Measurements from ENCODE around the gene PLEKHM3.
"Not testable (repeated sequence)": the region's sequence is repeated elsewhere in the genome, so short reads cannot be mapped to it uniquely, and the experiment has no call there.

The PLEKHM3 gene

DNA sequence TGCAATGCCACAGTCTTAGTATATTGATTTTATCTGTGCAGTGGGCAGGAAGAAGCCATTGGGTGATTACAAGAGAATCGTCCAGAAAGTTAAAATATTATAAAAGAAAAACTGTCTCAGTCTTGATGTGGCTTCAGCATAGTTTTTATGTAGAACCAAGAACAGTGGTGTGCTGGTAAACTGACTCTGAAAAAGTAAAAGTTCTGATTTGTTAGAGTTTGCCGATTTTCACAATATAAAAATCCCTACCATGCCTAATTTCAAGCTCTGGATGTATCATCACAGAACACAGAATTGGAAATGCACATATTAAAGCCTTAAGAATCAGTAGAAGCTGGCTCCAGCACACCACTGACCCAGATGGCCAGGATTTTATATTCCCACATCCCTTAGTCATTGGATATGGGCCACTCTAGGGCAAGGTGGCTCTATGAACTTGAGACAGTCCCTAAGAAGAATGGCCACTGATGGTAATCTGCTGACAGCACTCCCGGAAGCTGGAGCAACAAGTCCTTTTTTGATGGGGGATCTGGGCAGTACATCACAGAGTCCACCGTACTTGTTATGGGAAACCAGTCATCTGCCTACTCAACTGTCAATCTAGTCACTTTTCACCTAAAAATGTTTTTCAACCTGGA lies 9.3 kb upstream of the PLEKHM3 start:
- no peak for DNase-seq

DNA sequence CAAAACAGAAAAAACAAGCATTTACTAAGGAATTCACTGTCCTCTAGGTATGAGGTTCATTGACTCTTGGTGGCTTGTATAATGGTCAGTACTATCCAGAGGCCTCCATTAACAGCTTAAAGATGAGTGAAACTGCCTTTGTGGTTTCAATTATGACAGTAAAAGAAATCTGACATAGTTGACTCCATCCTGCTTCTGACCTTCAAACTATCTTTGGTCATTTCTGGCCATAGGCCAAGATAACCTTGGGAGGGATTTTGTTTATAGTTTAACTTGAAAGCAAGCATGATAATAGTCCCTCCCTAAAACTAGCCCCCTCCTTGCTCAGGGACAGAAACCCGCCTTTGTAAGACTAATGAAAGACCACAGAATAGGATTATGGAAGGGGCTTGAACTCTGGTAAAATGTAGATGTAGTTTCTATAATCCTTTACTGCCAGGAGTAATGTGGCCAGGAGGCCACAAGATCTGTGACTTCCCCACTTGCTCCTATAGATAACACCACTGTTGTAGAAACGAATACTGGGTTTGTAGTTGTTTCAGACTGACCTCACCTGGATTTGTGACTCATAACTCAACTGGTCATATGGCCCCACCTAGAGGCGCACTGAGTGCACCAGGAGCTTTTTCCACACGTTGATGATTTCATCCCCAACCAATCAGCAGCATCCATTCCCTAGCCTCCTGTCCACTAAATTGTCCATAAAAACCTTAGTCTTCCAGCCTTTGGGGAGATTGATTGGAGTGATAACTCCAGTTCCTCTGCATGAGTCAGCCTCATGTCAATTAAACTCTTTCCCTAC lies 8.6 kb upstream of the PLEKHM3 start:
- DNase-seq, result peak; percentile 29

DNA sequence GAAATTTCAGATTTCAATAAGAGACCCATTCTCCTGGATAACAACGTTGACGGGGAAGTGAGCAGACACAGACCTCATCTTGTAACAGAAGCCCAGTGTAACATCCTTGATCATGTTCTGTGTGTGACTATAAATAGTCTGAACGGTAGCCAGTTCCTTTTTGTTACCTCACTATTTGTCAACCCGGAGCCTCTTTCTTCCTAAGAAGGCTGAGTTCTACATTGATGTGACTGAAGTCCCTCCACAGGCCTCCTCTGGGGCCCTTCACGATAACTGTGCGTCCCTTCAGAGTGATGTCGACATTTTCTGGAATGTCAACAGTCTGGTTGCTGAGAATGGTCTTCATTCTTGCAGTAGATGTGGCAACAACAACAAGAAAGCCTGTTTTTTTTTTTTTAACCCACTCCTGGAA lies 6.3 kb upstream of the PLEKHM3 start:
- no peak for DNase-seq

DNA sequence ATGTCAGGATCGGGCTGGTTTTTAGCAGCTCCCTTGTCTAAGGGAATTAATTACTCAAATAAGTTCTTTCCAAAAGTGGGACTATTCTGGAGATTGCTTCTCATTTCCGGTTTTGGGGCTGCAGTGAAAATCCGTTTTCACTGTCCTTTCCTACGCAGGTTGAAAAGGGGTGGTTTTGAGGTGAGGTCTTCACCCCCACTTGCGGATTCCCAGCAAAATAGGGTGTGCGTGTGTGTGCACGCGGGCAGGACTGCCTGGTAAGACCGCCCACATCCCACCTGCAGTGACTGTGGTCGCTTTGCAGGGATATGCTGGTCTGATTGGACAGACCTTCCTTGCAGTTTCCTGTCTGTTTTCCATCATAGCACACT lies 472 bp upstream of the PLEKHM3 start:
- peak; percentile 4 for DNase-seq

DNA sequence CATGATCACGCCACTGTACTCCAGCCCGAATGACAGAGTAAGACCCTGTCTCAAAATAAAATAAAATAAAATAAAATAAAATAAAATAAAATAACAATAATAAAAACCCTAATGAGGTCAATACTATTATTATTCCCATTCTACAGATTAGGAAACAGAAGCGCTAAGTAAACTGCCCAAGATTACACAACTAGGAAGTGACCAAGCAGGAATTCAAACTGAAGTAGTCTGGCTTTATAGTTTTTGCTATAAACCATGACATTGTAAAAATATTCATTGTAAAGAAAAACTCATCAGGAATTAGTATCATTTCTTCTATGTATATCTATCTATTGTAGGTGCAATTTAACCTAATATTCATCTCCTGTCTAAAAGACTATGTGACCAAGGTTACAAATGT lies 1.2 kb downstream of the PLEKHM3 start:
- DNase-seq, result no peak

DNA sequence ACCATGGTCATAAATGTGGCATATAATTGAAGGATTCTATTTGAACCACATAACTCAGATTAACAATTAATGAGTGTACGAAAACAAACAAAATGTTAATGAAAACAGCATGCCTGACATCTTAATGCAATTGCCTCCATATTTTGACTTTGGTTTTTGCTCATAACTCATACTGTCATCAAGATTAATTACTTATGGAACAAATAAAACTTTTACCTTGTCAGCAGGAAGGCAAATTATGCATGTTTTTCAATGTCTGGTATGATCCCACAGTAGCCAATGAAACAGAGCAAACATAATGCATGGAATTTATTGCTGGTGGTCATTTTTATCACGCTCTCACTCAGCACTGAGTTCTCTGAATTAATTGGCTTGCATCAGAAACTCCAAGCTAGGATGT lies 5.1 kb downstream of the PLEKHM3 start:
- no peak for DNase-seq

DNA sequence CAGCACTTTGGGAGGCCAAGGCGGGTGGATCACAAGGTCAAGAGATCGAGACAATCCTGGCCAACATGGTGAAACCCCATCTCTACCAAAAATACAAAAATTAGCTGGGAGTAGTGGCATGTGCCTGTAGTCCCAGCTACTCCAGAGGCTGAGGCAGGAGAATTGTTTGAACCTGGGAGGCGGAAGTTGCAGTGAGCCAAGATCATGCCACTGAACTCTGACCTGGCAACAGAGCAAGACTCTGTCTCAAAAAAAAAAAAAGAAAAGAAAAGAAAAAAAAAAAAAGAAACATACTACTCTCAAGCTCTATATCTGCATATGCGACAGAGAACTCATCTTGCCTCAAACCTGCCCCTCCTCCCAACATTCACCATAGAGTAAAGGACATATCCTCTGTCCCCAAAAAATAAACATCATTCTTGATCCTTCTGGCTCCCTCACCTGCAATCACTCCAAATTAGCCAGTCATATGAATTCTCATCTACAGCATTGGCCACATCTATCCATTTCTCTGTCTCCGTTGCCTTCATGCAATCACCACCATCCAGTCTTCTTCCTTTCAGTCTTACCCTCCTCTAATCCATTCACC lies 7.1 kb downstream of the PLEKHM3 start:
- DNase-seq, result not testable (repeated sequence)

DNA sequence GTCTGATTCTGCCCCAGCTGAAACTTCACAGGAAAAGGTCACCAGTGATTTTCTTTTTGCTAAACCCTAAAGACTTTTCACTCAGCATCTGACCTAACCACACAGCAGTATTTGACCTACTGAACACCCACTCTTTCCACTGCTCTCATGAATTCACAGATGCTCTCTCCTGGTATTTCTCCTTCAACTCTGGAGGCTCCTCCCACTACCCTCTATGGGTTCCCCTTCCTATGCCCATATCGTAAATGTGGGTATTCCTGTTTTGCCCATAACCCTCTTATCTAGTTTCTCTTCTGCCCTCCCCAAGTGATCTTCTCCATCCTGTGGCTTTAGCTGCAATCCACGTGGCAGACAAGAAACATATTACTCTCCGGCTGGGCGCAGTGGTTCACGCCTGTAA lies 7.6 kb downstream of the PLEKHM3 start:
- DNase-seq, result no peak

DNA sequence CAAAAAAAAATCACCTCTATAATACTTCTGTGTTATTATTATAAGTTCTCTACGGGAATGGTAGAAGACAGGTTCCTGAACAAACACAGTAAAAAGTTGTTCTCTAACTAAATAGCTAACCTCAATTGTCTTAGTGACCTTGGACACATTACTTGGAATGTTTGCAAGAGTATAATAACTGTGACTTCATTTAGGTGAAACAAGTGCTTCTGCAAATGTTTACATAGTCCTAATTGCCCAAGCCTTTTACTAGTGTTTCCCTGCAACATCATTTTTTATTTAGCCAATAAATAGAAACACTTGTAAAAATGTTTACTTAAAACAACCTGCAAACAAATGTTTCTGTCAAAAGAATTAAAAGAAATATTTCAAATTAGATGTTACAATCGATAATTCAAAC lies 9.9 kb downstream of the PLEKHM3 start:
- no peak for DNase-seq

DNA sequence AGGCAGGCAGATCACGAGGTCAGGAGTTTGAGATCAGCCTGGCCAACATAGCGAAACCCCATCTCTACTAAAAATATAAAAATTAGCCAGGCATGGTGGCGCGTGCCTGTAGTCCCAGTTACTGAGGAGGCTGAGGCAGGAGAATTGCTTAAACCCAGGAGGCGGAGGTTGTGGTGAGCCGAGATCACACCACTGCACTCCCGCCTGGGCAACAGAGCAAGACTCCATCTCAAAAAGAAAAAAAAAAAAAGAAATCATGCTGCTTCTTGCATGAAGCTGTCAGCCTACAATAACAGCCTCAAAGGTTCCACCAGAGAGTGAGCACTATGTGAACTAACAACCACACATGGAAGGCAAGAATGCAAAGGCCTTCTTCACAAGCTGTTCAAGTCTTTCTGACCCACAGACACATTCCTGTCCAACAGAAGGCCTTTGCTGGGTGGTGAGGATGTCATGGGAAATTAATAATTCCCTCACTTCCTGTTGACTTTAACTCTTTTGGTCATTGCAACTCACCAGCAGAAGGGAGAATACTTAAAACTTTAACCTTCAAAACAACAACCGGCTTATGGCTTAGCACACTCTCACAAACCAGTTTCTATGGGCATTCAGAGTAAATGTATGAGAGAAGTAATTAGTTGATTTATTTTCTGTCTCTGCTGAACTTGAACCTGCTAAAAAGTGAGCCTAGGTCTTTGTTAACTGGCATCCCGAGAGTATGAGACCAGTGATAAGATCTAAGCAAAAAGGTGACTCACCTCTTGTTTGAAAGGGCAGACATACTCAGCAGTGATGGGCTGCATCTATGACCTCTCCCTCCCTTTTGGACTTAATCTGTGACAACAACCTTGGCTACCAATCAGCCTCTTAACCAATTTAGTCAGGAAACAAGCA lies 11.8 kb downstream of the PLEKHM3 start:
- no peak for DNase-seq

DNA sequence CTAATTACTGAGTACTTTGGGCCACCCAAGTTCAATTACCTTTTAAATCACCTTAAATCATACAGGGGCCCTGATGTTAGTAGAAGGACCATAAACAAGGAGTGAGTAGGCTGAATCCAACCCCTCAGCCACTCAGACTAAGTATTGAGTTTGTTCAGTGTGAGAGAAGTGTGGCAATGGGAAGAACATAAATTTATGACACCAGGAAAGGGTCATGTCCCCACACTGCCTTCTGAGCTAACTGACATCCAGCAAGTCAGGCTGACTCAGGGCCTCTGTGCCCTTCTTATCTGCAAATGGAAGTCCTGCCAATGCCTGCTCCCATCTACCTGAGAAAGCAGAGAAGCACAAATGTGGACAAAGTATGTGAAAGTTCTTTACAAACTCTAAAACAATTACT lies 12.9 kb downstream of the PLEKHM3 start:
- DNase-seq, result no peak

DNA sequence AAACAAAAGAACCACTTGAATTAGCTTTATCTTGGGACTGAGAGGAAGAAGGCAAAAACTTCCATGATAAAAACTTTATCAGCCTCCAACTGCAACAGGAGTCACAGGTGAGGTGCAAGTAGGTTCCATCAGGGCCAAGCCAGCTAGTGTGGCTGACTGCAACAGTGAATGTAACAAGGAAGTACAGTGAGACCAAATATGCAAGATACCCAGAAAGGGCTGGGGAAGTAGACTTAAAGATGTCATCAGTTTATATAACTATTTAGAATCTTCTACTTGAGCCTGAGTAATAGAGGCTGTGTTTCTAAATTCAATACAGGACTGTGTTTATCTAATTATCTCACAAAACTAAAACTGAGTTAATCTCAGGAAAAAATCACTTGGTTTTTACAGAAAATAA lies 14.8 kb downstream of the PLEKHM3 start:
- no peak for DNase-seq

DNA sequence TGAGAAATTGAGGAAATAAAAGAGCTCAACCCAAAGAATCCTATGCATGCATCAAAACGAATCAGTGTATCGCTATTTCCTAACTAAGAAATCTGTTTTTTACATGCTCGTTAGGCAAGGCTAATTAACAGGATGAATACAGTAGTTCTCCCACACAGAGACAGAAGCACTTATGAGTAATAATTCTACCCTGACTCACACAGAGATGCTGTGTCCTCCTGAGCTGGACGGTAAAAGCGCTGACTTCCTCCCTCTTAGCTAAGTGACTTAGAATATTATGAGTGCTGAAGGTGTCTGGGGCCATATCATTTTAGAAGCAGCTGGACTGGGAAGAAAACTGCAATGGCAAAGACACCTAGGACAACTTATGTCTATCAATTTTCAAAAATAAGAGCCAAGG lies 18.5 kb downstream of the PLEKHM3 start:
- no peak for DNase-seq

DNA sequence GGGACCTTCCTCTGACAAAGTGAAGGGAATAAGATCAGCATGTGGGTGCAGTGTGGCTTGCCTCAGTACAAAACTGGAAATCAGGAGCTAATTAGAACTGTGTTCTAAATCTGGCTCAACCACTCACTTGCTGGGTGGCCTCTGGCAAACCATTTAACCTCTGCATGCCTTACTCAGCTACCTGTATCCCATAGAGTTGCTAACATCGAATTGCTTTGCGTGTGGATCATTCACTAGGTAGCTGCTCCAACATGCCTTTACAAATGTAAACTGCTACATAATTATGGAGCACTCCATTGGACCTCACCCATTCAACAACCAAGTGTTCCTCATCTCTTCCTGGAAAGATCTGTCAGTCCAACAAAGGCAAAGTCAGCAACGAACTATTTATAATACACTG lies 19.0 kb downstream of the PLEKHM3 start:
- no peak for DNase-seq

DNA sequence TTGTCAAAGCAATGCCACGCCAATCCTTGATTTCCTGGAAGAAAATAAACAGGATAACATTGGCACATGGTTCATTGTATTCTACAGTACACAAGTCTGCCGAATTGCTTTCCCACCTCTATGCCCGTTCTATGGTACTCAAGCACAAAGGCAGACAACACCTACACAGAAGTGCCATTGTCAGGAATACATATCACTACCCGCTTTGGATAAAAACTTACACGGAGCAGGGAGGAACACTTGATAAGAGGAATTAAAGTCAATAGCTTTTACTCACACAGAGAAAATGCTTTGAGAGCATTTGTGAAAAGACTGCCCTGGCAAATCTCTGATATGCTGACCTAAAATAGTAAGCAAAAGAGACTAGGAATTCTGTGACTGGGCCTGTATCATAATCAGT lies 23.4 kb downstream of the PLEKHM3 start:
- DNase-seq, result no peak

DNA sequence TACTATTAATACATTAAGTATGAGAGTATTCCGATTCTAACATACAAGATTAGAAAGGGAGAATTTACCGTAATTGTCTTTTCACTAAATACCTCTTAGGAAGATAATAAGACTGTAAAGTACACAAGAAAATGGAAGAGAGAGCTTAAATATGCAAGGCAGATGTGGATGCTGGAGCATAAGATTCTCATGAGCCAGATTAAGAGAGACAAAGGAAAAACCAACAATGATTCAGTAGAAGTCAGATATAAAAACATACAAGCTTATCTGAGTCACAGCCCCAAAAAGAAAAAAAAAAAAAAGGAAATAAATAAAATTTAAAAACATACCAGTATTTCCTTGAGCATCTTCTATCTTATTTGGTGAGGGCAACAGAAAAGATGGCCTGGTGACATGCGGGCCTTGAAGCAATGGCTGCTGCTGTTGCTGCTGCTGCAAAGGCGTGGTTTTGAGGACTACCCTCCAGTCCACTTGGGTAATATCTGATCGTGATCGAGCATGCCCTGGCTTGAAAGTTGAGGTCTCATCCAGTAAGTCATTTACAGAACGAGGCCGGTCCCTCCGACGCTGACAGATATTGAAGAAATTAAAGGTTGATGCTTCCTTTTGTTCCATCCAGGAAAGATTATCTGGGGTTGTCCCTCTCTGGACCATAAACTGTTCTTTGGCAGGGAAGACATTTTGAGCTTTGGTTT lies 24.5 kb downstream of the PLEKHM3 start:
- DNase-seq, result no peak

DNA sequence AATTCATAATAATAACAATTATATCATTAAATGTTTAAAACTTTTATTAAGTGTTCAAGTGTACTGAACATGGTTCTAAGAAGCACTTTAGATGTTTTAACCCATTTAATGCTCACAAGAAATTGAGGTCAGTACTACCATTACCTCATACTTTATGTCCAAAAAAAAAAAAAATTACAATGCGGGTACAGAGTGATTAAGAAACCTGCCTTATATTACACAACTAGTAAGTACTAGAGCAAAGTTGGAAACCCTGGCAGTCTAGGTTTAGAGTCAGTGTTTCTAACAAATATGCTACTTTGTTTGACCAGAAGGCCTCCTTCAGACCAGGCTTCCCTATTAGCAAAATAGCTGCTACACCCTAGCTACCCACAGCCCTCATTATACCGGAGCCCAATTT lies 28.5 kb downstream of the PLEKHM3 start:
- no peak for DNase-seq

DNA sequence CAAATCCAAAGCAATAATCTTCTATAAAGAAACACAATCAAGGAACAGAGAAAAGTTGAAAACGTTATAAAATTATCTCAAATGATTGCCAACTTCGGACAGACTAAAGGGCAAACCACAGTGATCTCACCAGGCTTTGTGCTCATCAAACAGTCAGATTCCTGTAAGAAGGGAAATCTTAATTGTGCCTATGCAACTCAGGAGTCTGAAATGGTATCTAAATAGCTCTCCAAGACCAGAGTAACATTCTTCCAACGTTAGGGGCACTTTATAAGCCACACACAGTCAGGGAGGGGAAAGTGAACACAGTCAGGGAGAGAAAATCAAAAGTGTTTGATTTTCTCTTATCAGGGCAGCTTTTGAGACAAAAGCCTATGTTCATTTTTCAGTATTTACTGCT lies 29.4 kb downstream of the PLEKHM3 start:
- DNase-seq, result no peak

DNA sequence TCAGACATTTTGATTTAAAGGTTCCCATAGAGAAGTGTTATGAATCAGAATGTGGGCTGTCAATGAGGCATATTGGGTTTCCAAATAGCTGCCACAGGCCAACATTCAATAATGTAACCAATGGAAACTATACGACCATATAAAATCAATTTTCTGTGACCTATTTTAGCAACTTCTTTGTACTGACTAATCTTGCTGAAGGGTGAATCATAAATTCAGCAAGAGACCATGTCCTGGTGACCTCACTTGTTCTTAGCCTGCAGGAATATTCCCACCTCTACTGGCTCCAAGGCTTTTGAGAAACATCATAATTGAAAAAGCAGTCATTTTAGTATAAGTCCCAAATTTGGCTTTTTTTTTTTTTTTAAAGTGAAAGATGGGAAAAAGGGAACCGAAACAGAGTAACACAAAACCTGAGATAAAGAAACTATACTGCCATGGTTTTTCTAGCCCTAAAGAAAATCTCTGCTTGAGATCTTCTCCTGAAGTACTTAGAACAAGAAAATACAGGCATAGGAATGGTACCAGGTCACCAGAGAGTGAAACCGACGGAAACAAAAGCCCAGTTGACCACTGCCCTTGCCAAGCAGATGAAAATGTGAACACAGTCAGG lies 32.1 kb downstream of the PLEKHM3 start:
- no peak for DNase-seq

DNA sequence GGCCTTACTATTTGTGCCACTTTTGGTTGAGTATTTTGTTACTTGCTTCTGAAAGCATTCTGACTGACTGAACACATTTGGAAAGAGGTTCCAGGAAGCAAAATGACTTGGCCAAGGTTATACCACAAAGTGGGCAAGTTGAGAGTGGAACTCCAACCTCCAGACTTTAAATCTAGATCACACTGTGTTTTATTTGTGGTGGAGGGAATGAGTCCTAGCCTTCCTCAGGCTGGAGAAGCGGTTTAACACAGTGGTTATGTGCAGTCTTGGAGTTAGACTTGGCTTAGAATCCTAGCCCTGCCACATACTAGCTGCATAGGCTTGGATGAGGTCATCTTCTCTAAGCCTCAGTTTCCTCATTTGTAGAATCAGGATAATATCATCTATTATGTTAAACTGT lies 33.4 kb downstream of the PLEKHM3 start:
- no peak for DNase-seq

DNA sequence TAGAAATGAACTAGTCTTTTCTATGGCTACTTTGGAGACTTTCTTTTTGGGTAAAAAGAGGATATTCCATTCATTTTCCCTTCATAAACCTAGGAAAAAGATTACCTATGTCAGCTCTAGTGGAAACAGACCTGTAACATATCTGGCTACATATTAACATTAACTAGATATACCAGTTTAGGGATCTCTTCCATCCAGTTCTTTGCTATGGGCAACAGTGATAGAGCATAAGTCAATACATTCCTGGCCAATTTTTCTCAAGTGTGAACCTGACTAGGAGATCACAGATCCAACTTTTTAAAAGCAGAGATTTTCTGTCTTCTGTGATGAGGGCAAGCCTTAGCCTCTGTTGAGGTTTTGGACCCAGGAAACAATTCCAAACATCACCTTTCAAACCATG lies 34.5 kb downstream of the PLEKHM3 start:
- no peak for DNase-seq

DNA sequence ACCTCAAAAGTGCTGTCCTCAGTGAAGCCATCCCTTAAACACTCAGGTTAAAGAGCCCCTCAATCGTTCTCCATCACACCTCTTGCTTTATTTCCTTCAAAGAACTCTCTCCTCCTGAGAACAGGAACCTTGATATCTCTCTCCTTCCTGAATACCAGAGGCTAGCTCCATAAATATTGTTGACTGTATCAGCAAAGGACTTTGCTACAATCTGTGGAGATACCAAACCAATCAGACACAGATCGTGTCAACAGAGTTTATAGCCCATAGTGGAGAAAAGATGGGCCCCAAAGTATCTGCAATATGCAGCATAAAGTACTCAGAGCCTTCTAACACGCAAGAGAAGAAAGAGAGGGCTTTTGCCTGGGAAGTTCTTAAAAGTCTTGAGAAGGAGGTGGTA lies 36.4 kb downstream of the PLEKHM3 start:
- DNase-seq, result no peak
